BLaER1 (cell line): ENCODE data around the gene PADI1.

Experiments used
- H3K27ac ChIP-seq: shearing (Covaris generic); formaldehyde crosslinking; 2 replicates; pipeline ENCODE4 v1.8.1; 2022
- H3K27me3 ChIP-seq: shearing (Covaris generic); formaldehyde crosslinking; 2 replicates; pipeline ENCODE4 v1.8.1; 2022
- H3K36me3 ChIP-seq: shearing (Covaris generic); formaldehyde crosslinking; 2 replicates; pipeline ENCODE4 v1.8.1; 2022
- H3K4me1 ChIP-seq: shearing (Covaris generic); formaldehyde crosslinking; 2 replicates; pipeline ENCODE4 v1.8.1; 2022
- H3K4me2 ChIP-seq: shearing (Covaris generic); formaldehyde crosslinking; 2 replicates; pipeline ENCODE4 v1.8.1; 2022
- H3K4me3 ChIP-seq: shearing (Covaris generic); formaldehyde crosslinking; 2 replicates; pipeline ENCODE4 v1.8.1; 2022
- H3K9ac ChIP-seq: shearing (Covaris generic); formaldehyde crosslinking; 2 replicates; pipeline ENCODE4 v1.8.1; 2022
- H3K9me3 ChIP-seq: shearing (Covaris generic); formaldehyde crosslinking; 2 replicates; pipeline ENCODE4 v1.8.1; 2022
- H4K20me1 ChIP-seq: shearing (Covaris generic); formaldehyde crosslinking; 2 replicates; pipeline ENCODE4 v1.8.1; 2022
- Cebpa-rat ChIP-seq: shearing (Covaris generic); IDR thresholded peaks from 2 replicates; pipeline ENCODE4 v1.8.1; 2022

Gene PADI1, protein sequence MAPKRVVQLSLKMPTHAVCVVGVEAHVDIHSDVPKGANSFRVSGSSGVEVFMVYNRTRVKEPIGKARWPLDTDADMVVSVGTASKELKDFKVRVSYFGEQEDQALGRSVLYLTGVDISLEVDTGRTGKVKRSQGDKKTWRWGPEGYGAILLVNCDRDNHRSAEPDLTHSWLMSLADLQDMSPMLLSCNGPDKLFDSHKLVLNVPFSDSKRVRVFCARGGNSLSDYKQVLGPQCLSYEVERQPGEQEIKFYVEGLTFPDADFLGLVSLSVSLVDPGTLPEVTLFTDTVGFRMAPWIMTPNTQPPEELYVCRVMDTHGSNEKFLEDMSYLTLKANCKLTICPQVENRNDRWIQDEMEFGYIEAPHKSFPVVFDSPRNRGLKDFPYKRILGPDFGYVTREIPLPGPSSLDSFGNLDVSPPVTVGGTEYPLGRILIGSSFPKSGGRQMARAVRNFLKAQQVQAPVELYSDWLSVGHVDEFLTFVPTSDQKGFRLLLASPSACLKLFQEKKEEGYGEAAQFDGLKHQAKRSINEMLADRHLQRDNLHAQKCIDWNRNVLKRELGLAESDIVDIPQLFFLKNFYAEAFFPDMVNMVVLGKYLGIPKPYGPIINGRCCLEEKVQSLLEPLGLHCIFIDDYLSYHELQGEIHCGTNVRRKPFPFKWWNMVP

DNA sequence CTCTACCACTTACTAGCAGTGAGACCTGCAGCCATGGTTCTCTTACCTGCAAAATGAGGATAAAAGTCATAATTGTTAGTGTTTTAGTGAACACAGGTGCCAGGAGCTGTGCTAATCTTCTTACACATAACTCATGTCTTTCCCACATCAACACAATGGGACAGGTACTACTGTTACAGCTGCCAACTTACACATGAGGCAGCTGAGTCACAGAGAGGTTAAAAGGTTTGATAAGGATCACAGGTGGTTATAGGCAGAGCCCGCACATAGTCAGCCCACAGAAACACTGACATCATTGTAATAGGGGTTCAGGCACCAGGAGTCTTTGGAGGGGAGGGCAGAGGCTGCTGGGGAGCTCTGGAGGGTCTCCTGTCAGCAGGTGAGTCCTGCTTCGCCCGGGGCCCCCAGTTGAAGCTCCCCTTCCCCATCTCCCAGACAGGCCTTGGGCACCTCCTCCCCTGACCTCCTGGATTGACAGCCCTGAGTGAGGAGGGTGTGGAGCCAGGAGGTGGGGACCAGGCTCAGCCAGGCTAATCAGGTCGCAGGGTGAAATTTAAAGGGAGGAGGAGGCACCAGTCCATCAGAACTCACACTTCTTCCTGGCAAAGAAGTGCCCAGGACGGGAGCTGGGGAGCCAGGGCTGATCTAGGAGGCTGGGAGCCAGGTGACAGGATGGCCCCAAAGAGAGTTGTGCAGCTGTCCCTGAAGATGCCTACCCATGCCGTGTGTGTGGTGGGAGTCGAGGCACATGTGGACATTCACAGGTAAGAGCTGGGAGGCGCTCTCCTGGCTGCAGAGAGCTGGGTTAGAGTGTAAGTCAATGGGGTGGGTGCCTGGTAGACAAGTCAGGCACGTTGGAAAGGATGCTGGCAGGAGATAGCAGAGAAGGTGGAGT, at the start of gene PADI1:
PADI1 (plus strand) TSS at position 583 of the 895 bp plus-strand sequence; CDS start at position 673, 90 bp downstream.
- H3K4me2 ChIP-seq: peak within 1 kb of the TSS; percentile 96

DNA sequence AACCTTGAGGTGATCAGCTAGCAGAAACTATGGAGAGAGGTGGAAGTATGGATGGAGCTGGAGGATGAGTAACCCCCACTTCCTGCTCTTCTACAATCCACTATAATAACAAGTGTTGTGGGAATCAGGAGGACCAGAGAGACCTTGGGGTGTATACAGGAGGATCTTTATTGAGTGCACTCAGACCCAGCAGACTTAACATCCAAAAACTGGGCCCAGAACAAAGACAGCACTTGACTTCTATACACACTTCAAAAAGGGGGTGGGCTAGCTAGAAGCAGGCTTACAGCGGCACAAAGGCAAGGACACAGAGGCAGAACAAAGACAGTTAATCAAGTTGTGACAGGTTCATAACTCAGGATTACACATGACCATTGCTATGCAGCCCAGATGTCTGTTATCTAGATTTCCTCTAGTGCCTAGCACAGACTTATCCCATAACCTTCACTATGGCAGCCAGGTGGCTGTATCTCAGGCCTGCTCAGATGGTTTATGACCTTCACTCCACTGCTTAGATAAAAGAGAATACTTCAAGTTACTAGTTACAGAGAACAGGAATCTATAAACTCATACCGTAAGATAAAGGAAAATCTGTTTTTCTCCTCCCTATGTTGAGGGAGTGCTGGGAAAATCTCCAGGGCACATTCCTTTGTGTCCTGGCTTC, 49.5 kb upstream of the PADI1 start:
- Histone ChIP-seq H3K4me2 (no peak overlapping the region), H3K4me3 (no peak overlapping the region), H3K9ac (no peak overlapping the region), H3K27ac (no peak overlapping the region), H4K20me1 (no peaks in the 10 kb centered on the region), H3K36me3 (no peaks in the 10 kb centered on the region), H3K4me1 (no peaks in the 10 kb centered on the region), H3K9me3 (peaks cover 59% of the 10 kb centered on the region), H3K27me3 (no peaks in the 10 kb centered on the region)
- no peak for TF ChIP-seq Cebpa-rat

More for the DNA sequence above, at the start of gene PADI1:
- Histone ChIP-seq H3K4me3 (no peak within 1 kb of the TSS), H3K27me3 (no peaks in the 10 kb centered on the region), H3K4me1 (peaks cover 56% of the 10 kb centered on the region), H4K20me1 (no peaks in the 10 kb centered on the region), H3K9me3 (no peaks in the 10 kb centered on the region), H3K36me3 (no peaks in the 10 kb centered on the region), H3K27ac (no peak within 1 kb of the TSS), H3K9ac (no peak within 1 kb of the TSS)
- TF ChIP-seq Cebpa-rat: no peak

- Histone ChIP-seq H4K20me1 (no peaks in the 10 kb centered on the region), H3K27me3 (no peaks in the 10 kb centered on the region), H3K9ac (no peak overlapping the region), H3K27ac (no peak overlapping the region), H3K9me3 (peaks cover 59% of the 10 kb centered on the region), H3K4me3 (no peak overlapping the region), H3K4me2 (no peak overlapping the region), H3K36me3 (no peaks in the 10 kb centered on the region), H3K4me1 (no peaks in the 10 kb centered on the region)
- TF ChIP-seq Cebpa-rat: no peak
These were observed 48.8 kb upstream of the PADI1 start for GRCh38 chr1:17156108-17156507.

DNA sequence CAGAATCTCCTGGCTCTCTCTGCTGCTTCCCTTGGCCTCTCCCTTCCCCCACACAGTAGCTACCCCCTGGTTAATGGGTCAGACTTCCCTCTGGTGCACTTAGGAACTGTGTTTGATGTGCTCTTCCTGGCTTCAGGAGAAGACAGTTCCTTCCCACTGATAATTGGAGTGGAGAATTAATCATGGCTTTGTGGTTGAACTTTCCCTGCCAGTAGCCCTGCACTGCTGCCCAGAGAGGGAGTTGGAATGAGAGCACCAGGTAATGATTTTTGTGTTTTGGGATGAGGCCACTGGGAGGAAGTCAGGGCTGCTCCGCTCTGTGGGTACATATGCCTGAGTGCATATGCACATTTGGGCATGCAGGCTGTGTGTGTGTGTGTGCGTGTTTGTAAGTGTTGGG, 46.0 kb upstream of the PADI1 start:
- Histone ChIP-seq H3K9me3 (peaks cover 35% of the 10 kb centered on the region), H3K4me3 (no peak overlapping the region), H3K9ac (no peak overlapping the region), H4K20me1 (no peaks in the 10 kb centered on the region), H3K27me3 (no peaks in the 10 kb centered on the region), H3K36me3 (no peaks in the 10 kb centered on the region), H3K27ac (no peak overlapping the region), H3K4me1 (no peaks in the 10 kb centered on the region), H3K4me2 (no peak overlapping the region)
- no peak for TF ChIP-seq Cebpa-rat

DNA sequence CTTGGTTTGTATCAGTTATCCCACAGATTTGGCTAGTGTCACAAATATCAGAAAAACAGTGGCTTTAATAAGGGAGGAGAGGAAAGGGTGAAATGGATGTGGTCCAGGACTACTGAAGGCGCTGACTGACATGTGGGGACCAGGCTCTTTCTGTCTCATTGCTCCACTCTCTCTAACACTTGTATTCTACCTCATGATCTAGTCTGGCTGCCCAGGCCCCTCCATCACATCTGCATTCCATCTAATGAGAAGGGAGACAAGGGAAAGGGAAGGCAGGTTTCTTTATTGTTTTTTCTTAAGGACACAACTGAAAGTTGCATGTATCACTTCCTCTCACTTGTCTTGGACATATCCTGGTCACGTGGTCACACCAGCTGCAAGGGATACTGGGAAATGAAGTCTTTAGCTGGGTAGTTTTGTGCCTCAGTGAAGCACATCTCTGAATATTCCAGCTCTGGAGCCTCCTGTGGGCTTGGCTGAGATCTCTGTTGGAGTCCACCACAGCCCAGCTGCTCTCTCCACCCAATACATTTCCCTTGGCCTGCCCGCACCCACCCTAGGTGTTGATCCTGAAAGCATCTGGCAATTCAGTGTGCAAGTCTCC, 43.7 kb upstream of the PADI1 start:
- Histone ChIP-seq H3K36me3 (no peaks in the 10 kb centered on the region), H3K27ac (no peak overlapping the region), H3K27me3 (no peaks in the 10 kb centered on the region), H4K20me1 (no peaks in the 10 kb centered on the region), H3K4me1 (no peaks in the 10 kb centered on the region), H3K4me3 (no peak overlapping the region), H3K9me3 (peaks cover 12% of the 10 kb centered on the region), H3K9ac (no peak overlapping the region), H3K4me2 (no peak overlapping the region)
- no peak for TF ChIP-seq Cebpa-rat

- no peaks in the 10 kb centered on the region for H3K27me3 ChIP-seq
- H3K36me3 ChIP-seq: no peaks in the 10 kb centered on the region
- TF ChIP-seq Cebpa-rat: no peak
- no peaks in the 10 kb centered on the region for H4K20me1 ChIP-seq
- H3K27ac ChIP-seq: no peak overlapping the region
- no peak overlapping the region for H3K9ac ChIP-seq
- no peak overlapping the region for H3K4me3 ChIP-seq
- no peaks in the 10 kb centered on the region for H3K4me1 ChIP-seq
- no peak overlapping the region for H3K4me2 ChIP-seq
- H3K9me3 ChIP-seq: peaks cover 3% of the 10 kb centered on the region; the same call in 1 of the 2 replicates
These were observed 42.8 kb upstream of the PADI1 start for GRCh38 chr1:17161926-17162800.

DNA sequence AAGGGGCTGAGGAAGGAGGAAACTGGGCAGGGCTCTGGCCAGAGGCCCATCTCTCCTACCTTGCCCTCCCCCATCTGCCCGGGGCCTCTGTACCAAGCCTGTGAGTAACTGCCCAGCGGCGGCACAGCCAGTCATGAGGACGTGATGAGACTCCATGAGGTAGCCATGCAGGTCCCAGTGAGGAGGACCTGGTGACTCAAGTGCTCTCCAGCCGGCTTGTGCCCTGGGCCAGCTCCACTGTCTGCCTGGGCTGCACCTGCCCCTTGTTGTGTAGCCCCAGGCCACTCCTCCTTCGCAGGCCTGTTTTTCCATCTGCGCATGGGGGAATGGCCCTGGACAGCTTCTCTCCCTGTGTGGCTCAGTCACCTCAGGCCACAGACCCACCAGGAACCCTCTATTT, 42.0 kb upstream of the PADI1 start:
- TF ChIP-seq Cebpa-rat: no peak
- no peaks in the 10 kb centered on the region for H3K9me3 ChIP-seq
- no peaks in the 10 kb centered on the region for H4K20me1 ChIP-seq
- H3K27me3 ChIP-seq: no peaks in the 10 kb centered on the region
- no peak overlapping the region for H3K27ac ChIP-seq
- H3K4me2 ChIP-seq: no peak overlapping the region
- H3K36me3 ChIP-seq: no peaks in the 10 kb centered on the region
- no peak overlapping the region for H3K9ac ChIP-seq
- H3K4me1 ChIP-seq: no peaks in the 10 kb centered on the region
- H3K4me3 ChIP-seq: no peak overlapping the region

GRCh38 chr1:17163371-17163770, 41.6 kb upstream of the PADI1 start:
- H3K4me2 ChIP-seq: no peak overlapping the region
- no peaks in the 10 kb centered on the region for H4K20me1 ChIP-seq
- no peaks in the 10 kb centered on the region for H3K36me3 ChIP-seq
- H3K4me1 ChIP-seq: no peaks in the 10 kb centered on the region
- no peak overlapping the region for H3K4me3 ChIP-seq
- no peak for TF ChIP-seq Cebpa-rat
- no peak overlapping the region for H3K27ac ChIP-seq
- H3K27me3 ChIP-seq: no peaks in the 10 kb centered on the region
- no peaks in the 10 kb centered on the region for H3K9me3 ChIP-seq
- no peak overlapping the region for H3K9ac ChIP-seq
